MM.1S (cell line): Measurements from ENCODE around the gene HTR1D.

Experiments used
- DNase-seq: peaks from one replicate; pipeline ENCODE4 v3.0.0-alpha.2; 2015
- H2AFZ ChIP-seq: fragments of 300-600 bp; sonication (generic); 2 replicates; pipeline ENCODE4 v1.6.0; 2016; ENCODE audit warnings: antibody characterized with exemption, low read length
- H3F3A ChIP-seq: fragments of 300-600 bp; sonication (generic); 2 replicates; pipeline ENCODE4 v1.6.1; 2016; ENCODE audit warnings: mild to moderate bottlenecking, antibody characterized with exemption, low read length, moderate library complexity, mixed read lengths; ENCODE audit not compliant: insufficient read depth
- H3K27ac ChIP-seq: fragments of 300-600 bp; sonication (generic); 2 replicates; pipeline ENCODE4 v1.5.1; 2016; ENCODE audit warnings: mild to moderate bottlenecking, low read length
- H3K27me3 ChIP-seq: fragments of 300-600 bp; sonication (generic); replicated peaks from 2 replicates; pipeline ENCODE4 v1.6.0; 2016; ENCODE audit warnings: low read length; ENCODE audit not compliant: insufficient read depth
- H3K36me3 ChIP-seq: fragments of 300-600 bp; sonication (generic); replicated peaks from 2 replicates; pipeline ENCODE4 v1.6.1; 2016; ENCODE audit warnings: mild to moderate bottlenecking, low read length, mixed read lengths; ENCODE audit not compliant: insufficient read depth
- H3K4me1 ChIP-seq: fragments of 300-600 bp; sonication (generic); 2 replicates; pipeline ENCODE4 v1.6.1; 2016; ENCODE audit warnings: low read length, mixed read lengths
- H3K4me2 ChIP-seq: fragments of 300-600 bp; sonication (generic); 2 replicates; pipeline ENCODE4 v1.6.0; 2016; ENCODE audit warnings: low read depth, low read length
- H3K4me3 ChIP-seq: fragments of 300-600 bp; sonication (generic); 2 replicates; pipeline ENCODE4 v1.5.1; 2016; ENCODE audit warnings: low read length, mixed read lengths
- H3K79me2 ChIP-seq: fragments of 300-600 bp; sonication (generic); 2 replicates; pipeline ENCODE4 v1.6.1; 2016; ENCODE audit warnings: mixed run types, low read length, mixed read lengths
- H3K9ac ChIP-seq: fragments of 300-600 bp; sonication (generic); 2 replicates; pipeline ENCODE4 v1.6.1; 2016; ENCODE audit warnings: low read length, mixed read lengths
- H3K9me2 ChIP-seq: fragments of 300-600 bp; sonication (generic); replicated peaks from 2 replicates; pipeline ENCODE4 v1.6.1; 2016; ENCODE audit warnings: mild to moderate bottlenecking, low read length, mixed read lengths; ENCODE audit not compliant: insufficient read depth
- H3K9me3 ChIP-seq: fragments of 300-600 bp; sonication (generic); replicated peaks from 2 replicates; pipeline ENCODE4 v1.6.1; 2016; ENCODE audit warnings: mild to moderate bottlenecking, low read length, mixed read lengths; ENCODE audit not compliant: insufficient read depth
- H4K20me1 ChIP-seq: fragments of 300-600 bp; sonication (generic); 2 replicates; pipeline ENCODE4 v1.6.1; 2016; ENCODE audit warnings: mild to moderate bottlenecking, low read length, moderate library complexity, mixed read lengths; ENCODE audit not compliant: insufficient read depth
- EZH2 ChIP-seq: fragments of 300-600 bp; sonication (generic); optimal IDR thresholded peaks from 2 replicates; pipeline ENCODE3; 2017; ENCODE audit warnings: low read depth, mild to moderate bottlenecking, antibody characterized with exemption, low read length, mixed read lengths
- EZH2phosphoT487 ChIP-seq: fragments of 300-600 bp; sonication (generic); IDR thresholded peaks from 2 replicates; pipeline ENCODE4 v1.6.1; 2018; ENCODE audit warnings: antibody characterized with exemption, low read length
- TF ChIP-seq, protein P1 (sequence below): fragments of 300-600 bp; sonication (generic); IDR thresholded peaks from 2 replicates; pipeline ENCODE4 v1.5.1; 2016; ENCODE audit warnings: antibody characterized with exemption, low read length, mixed read lengths

HTR1D gene

GRCh38 chr1:23150125-23150524, 67.2 kb downstream of the HTR1D start:
- Histone ChIP-seq H3K4me2 (no peak overlapping the region), H3K9me2 (no peaks in the 10 kb centered on the region), H3K4me3 (no peak overlapping the region), H3K79me2 (no peaks in the 10 kb centered on the region), H2AFZ (no peak overlapping the region), H3K27me3 (no peaks in the 10 kb centered on the region), H3K9ac (no peak overlapping the region), H3K4me1 (no peaks in the 10 kb centered on the region), H3F3A (no peaks in the 10 kb centered on the region), H4K20me1 (no peaks in the 10 kb centered on the region), H3K27ac (no peak overlapping the region), H3K9me3 (no peaks in the 10 kb centered on the region), H3K36me3 (no peaks in the 10 kb centered on the region)
- no peak for TF ChIP-seq EZH2
- TF ChIP-seq, protein P1, sequence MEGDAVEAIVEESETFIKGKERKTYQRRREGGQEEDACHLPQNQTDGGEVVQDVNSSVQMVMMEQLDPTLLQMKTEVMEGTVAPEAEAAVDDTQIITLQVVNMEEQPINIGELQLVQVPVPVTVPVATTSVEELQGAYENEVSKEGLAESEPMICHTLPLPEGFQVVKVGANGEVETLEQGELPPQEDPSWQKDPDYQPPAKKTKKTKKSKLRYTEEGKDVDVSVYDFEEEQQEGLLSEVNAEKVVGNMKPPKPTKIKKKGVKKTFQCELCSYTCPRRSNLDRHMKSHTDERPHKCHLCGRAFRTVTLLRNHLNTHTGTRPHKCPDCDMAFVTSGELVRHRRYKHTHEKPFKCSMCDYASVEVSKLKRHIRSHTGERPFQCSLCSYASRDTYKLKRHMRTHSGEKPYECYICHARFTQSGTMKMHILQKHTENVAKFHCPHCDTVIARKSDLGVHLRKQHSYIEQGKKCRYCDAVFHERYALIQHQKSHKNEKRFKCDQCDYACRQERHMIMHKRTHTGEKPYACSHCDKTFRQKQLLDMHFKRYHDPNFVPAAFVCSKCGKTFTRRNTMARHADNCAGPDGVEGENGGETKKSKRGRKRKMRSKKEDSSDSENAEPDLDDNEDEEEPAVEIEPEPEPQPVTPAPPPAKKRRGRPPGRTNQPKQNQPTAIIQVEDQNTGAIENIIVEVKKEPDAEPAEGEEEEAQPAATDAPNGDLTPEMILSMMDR, result no peak
- no peak for TF ChIP-seq EZH2phosphoT487
- DNase-seq, result no peak

DNA sequence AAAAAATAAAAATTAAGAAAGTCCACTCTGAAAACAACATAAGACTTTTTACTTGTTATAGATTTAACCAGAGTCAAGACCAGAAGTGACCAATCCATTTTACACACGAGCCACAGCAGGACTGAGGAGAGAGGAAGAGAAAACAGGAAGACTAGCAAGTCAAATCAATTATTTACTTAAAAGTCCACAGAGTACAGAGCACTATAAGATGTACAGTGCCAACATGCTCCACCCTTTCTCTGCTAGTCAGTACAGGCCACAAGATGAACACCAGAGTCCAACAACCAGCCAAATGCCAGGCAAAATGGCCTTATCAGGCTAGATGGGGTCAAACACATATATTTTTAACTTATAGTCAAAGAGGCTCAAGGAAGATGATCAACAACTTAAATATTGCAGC, 68.2 kb downstream of the HTR1D start:
- Histone ChIP-seq H3K9me3 (no peaks in the 10 kb centered on the region), H3K9ac (no peak overlapping the region), H3K27me3 (no peaks in the 10 kb centered on the region), H3K27ac (no peak overlapping the region), H3K36me3 (no peaks in the 10 kb centered on the region), H3K9me2 (no peaks in the 10 kb centered on the region), H3K4me3 (no peak overlapping the region), H3K4me2 (no peak overlapping the region), H3K4me1 (no peaks in the 10 kb centered on the region), H3K79me2 (no peaks in the 10 kb centered on the region), H3F3A (no peaks in the 10 kb centered on the region), H2AFZ (no peak overlapping the region), H4K20me1 (no peaks in the 10 kb centered on the region)
- DNase-seq, result no peak
- TF ChIP-seq EZH2 (no peak), EZH2phosphoT487 (no peak)
- TF ChIP-seq, protein P1, result no peak

DNA sequence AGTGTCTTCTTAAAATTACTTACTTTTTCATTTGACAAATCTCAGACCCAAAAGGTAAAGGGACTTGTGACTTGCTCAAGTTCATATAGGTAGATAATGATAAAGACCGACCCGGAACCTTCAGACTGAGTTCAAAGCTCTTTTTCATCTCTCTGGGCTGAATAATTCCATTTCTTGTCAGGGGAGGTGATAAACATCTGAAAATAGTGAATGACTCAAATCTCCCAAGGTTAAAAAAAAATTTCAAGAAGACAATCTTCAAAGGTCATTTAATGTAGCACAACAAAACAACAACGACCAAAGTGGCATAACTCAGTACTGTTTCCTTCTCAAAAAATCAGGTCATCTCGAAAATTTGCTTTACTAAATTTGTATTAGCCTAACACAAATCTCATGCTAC, 69.2 kb downstream of the HTR1D start:
- no peak for DNase-seq
- H3K9ac ChIP-seq, result no peak overlapping the region
- no peak overlapping the region for H3K4me2 ChIP-seq
- H3K9me2 ChIP-seq, result no peaks in the 10 kb centered on the region
- no peaks in the 10 kb centered on the region for H3F3A ChIP-seq
- no peaks in the 10 kb centered on the region for H3K79me2 ChIP-seq
- no peak overlapping the region for H2AFZ ChIP-seq
- no peaks in the 10 kb centered on the region for H3K4me1 ChIP-seq
- H3K36me3 ChIP-seq, result no peaks in the 10 kb centered on the region
- no peaks in the 10 kb centered on the region for H3K9me3 ChIP-seq
- H3K27me3 ChIP-seq, result no peaks in the 10 kb centered on the region
- TF ChIP-seq, protein P1, result no peak
- TF ChIP-seq EZH2, result no peak
- no peak for TF ChIP-seq EZH2phosphoT487
- H4K20me1 ChIP-seq, result no peaks in the 10 kb centered on the region
- H3K27ac ChIP-seq, result no peak overlapping the region
- H3K4me3 ChIP-seq, result no peak overlapping the region
